VCaP (cell line): Measurements from ENCODE around the gene CADM1.
A peak's percentile ranks its signal among the peaks of the same experiment; 100 is the strongest.

Experiments
- H3K27ac ChIP-seq: fragments of 450-650 bp; 2 replicates; pipeline ENCODE4 v1.5.1; 2017
- TF ChIP-seq, protein P1 (sequence below): fragments of 450-650 bp; conservative IDR thresholded peaks from 2 replicates; pipeline ENCODE4 v1.5.1; 2017; ENCODE audit warnings: mild to moderate bottlenecking, moderate library complexity

The CADM1 gene

DNA sequence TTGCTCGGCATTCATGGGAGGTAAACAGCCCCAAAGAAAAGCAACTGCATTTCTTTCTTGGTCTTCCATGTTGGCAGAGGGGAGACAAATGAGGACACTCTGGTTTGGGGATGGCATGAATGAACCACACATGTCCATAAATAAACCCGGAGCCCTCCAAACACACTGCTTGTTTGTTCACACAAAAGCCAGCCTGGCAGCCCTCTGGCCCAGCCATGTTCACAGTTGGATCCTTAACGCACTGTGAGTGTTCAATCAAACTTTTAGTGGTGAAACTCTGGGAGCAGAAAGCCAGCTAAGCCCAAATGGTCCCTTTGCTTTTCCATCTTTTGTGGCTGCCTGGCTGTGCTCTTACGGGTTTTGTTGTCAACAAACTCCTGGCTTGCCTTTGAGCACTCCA lies 336.8 kb downstream of the CADM1 start:
- TF ChIP-seq, protein P1, sequence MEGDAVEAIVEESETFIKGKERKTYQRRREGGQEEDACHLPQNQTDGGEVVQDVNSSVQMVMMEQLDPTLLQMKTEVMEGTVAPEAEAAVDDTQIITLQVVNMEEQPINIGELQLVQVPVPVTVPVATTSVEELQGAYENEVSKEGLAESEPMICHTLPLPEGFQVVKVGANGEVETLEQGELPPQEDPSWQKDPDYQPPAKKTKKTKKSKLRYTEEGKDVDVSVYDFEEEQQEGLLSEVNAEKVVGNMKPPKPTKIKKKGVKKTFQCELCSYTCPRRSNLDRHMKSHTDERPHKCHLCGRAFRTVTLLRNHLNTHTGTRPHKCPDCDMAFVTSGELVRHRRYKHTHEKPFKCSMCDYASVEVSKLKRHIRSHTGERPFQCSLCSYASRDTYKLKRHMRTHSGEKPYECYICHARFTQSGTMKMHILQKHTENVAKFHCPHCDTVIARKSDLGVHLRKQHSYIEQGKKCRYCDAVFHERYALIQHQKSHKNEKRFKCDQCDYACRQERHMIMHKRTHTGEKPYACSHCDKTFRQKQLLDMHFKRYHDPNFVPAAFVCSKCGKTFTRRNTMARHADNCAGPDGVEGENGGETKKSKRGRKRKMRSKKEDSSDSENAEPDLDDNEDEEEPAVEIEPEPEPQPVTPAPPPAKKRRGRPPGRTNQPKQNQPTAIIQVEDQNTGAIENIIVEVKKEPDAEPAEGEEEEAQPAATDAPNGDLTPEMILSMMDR, result no peak
- H3K27ac ChIP-seq, result peak overlapping the region; percentile 24; the same call in 1 of the 2 replicates

DNA sequence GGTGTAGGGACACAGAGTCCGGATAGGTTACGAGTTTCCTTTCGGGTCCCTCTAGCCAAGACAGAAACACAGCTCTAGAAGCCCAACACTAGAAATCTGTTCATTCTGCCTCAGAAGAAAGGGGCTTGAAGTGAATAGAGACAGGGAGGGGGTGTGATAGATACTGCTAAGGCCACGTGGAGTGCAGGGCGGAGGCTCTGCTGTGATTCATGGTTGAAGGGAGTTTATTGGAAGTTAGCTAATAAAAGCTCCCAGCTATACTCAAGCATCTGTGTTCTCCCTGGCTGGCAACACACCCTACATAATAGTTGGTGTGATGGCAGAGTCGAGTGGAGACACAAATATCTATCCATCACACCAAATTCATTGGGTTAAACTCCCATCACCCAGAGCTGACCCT lies 337.4 kb downstream of the CADM1 start:
- peak overlapping the region; percentile 24 for H3K27ac ChIP-seq
- TF ChIP-seq, protein P1, result no peak

DNA sequence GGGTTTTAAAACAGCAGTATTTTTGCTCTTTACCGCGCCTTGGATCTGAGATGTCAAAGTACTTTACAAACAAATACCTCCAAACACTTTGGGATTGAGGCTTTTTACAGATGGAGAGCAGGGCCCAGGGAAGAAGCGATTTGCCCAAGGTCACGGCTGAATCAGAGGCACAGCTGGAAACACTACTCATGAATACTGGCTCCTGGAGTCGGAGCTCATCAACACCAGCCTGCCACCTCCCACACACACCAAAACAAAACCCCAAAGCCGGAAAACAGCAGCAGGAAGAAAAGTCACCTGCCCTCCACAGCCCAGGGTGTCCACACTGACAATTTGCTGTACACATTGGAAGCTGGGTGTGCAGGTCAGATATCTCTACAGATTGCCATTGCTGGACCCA lies 339.4 kb downstream of the CADM1 start:
- no peak overlapping the region for H3K27ac ChIP-seq
- TF ChIP-seq, protein P1, result no peak

DNA sequence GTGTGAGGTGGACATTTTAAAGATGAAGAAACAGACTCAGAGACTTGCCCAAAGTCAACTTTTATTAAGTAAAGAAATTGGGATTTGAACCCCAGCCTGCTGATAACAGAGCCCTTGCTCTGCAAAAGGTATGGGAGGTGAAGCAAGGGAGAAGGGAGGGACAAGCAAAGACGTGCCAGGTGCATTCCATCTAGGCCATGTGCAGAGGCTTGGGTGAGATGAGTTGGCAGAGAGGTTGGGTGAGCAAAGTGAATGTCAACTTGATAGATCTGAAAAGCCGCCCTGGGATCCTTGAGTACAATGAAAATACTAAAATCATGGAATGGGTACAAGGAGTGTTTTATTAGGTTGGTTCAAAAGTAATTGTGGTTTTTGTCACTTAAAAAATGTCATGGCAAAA lies 341.3 kb downstream of the CADM1 start:
- TF ChIP-seq, protein P1, result no peak

DNA sequence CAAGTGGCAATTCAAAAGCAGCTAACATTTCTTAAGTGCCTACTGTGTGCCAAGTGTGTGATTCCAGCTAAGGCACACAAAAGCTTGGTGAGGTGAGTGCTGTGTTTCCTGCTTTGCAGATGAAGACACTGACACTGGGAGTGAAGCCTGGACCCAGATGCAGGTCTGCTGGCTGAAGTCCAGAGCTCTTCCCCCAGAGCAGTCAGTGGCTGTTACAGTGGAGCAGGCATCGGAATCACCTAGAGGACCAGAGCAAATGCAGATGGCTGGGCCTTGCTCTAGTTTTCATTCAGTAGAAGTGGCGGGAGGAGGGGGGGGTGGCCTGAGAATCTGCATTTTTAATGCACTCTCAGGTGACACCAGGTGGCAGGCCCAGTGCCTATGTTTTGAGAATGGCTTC lies 342.3 kb downstream of the CADM1 start:
- TF ChIP-seq, protein P1, result no peak
- no peak overlapping the region for H3K27ac ChIP-seq

More for the DNA sequence above, 341.3 kb downstream of the CADM1 start:
- no peak overlapping the region for H3K27ac ChIP-seq

DNA sequence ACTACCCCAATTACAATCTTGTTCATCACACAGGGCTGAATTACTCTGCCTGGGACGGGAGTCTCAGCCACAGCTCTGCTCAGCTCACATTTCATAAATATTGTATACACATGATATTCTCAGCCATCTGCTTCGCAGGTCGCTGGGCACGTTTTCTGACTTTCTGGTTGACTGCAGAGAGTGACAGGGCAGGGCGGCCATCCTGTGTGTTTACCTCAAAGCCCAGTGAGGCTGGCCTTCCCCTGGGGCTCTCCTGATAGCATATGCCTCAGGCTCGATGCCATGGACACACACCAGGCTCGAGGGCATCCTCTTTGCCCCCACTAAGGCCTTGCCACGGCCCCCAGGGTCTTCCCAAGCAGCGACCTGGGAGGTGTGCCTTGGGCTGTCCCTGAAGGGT lies 345.0 kb downstream of the CADM1 start:
- TF ChIP-seq, protein P1, result no peak

DNA sequence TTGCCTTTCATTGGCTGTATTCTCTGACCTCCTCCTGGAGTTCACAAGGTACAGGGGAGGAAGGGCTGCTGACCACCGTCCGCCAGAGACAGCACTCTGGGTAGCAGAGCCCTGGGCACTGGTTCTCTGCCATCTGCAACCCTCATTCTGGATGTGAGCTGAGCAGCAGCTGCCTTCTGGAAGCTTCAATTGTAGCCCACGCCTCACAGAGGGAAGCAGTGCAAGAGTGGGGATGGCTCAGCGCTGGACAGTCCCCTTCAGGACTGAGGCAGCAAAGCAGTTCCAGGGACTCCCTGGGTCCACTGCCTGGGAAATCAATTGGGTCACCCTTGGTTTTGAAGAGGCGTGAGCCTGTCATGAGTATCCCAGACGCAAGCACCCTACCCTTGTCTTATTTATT lies 346.2 kb downstream of the CADM1 start:
- TF ChIP-seq, protein P1, result no peak
- H3K27ac ChIP-seq, result no peak overlapping the region

More for the DNA sequence above, 345.0 kb downstream of the CADM1 start:
- no peak overlapping the region for H3K27ac ChIP-seq
